Measurements from ENCODE around the gene PSD2.

PSD2 gene

DNA sequence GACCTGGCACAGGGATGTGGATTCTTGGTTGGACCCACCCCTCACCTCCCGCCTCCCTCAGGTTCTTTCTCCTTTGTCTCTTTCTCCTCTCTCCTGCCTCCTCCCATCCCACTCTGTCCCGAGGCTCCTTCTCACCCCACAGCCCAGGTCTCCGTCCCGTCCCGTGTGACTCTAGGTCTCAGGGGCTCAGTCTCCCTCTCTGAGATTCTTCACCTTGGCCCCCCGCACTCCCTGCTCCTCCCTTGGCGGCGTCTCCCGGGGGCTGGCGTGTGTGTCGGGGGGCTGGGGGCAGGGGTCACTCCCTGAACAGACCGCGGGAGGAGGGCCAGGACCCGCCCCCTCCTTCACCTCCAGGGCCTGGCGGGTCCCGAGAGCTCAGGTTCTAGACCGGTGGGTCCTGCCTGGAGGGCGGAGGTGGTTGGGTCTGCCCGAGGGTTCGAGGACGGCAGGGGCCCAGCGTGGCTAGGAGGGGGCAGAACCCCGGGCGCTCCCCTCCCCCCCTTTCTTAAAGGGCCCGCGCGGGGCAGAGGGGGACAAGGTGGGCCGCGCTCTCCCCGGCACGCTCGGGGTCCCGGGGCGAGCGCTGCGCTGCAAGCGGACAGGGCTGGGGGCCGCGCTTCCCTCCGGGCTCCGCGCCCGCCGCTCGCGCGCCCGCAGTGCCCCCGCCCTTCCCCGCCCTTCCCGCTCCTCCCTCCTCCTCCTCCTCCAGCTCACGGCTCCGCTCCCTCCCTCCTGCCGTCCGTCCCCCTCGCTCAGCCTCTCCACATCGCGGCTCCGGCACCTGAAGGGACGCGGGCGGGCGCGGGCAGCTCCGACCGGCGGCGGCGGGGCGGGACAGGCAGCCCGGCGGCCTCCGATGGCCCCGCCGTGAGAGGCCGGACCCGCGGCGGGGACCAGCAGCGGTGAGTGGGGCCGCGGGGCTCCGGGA, at the start of gene PSD2:
PSD2 (plus strand) TSS at position 735 of the 928 bp plus-strand sequence. CDS start 13,633 bp downstream, outside the sequence.
- DNase-seq = no peak

DNA sequence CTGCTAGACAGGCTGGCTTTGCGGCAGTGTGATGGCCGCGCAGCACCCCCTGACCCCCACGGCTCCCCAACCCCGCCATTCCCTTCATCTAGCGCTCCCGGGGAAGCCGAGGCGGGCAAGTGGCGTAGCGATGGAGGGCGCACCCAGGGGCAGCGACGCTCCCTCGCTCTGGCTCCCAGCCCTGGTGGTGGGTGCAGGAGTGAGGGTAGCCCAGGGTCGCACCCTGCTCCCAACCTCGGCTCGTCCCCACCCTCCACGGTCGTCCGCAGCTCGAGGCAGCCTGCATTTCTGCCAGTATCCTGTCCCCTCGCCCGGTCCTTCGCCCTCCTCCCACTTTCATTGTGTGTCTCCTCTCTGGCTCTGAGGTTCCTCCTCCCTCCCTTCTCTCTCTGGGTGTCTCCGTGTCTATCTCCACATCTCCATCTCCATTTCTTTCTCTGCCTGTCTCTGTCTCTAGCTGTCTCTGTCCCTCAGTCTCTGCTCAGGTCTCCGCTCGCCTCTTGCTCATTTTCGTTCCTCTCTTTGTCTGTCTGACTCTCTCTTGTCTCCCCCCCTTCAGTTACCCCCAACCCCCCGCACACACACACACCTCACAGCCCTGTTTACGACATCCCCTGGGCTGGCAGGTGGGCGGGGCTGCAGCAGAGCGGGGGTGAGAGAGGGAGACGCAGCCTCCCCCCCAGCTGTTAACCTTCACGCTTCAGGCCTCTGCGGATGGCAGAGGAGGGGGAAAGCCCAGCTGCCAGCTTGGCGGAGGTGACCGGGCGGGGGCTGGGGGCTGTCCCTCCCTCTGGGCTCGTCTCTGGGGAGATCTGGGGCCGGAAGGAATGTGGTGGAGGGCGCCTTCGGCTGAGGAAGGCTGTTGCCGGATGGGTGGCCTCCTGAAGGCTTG, 48.7 kb upstream of the PSD2 start:
- no peak for DNase-seq

DNA sequence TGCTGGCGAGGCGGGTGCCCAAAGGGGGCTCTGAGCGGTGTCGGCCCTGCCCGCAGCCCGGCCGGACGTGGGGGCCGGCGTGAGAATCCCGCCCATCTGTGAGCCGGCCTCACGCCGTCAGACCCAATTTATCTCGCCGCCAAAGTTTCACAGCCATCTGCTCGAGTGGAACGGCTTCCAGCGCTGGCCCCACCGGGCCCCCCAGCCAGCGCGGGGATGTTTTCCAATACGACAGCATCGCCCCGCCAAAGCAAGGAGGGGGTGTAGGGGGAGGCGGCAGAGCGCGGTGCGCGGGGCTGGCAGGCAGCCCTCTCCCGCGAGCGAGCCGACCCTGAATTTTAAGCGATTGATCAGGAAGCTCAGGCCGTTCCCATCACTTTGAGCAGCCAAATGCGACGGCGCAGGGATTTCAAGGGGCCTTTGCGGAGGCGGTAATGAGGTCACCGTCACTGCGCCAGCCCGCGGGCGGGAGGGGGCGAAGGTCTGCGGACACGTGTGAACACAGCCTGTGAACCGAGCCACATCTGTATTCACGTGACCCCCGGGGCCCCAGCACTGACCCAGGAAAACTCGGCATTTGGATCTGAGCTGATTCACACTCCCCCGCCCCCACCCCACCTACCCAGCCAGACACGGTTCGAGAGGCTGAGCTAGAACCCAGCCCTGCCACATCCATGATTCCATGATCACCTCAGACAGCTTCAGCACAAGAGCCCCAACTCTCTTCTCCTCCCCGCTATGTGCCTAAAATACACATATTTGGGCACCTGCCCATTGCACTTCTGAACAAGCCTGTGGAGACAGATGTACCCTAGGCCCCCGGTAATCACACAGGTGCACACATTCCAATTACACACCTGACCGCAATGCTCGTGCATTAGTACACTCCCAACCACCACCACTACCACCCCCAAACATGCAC, 47.8 kb upstream of the PSD2 start:
- DNase-seq = no peak

DNA sequence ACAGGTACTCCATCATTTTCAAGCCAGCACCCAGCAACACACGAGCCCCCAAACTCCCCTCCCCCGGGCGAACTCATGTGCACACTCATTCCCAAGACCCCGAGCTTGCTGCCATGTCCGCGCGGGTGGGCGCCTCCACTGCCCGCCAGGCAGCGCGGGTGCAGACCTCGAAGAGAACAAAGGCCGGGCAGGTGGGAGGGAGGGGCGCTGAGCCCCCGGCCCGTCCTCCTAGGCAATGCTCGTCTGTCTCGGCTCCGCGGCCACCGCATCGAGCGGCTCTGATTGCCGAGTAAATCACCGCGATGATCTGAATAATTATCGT, 47.1 kb upstream of the PSD2 start:
- no peak for DNase-seq

DNA sequence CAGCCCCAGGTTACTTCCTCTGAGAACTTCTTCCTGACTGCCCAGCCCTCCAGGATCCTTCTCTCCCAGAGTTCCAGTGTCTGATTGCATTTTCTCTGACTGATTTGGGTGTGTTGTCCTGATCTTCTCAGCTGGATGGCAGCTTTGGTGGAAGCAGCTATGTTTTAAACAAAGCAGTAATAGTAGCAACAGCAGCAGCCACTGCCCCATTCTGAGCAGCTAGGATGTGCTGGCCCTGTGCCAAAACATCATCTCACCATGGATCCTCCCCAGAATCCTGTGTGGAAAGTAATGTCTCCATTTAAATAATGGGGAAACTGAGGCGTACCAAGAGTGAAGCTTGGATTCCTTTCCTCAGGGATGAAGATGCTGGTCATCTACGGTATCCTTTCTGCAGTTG, 46.4 kb upstream of the PSD2 start:
- DNase-seq = no peak

DNA sequence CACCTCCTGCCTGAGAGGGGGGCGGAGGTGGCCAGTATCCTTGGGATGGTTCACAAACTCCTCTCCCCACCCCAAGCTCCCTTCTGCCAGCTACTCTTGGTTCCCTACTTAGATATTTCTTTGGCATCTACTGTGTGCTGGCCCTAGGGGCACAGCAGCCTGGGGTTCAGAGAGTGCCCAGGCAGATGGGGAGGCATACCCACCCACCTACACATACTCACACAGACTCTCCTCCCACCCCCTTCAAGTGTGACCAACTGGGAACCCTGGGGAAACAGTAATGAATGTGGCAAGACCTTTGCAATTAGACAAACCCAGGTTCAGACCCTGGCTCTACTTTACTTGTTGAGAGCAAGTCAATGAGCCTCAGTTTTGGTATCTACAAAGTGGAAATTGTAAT, 44.4 kb upstream of the PSD2 start:
- DNase-seq = no peak

DNA sequence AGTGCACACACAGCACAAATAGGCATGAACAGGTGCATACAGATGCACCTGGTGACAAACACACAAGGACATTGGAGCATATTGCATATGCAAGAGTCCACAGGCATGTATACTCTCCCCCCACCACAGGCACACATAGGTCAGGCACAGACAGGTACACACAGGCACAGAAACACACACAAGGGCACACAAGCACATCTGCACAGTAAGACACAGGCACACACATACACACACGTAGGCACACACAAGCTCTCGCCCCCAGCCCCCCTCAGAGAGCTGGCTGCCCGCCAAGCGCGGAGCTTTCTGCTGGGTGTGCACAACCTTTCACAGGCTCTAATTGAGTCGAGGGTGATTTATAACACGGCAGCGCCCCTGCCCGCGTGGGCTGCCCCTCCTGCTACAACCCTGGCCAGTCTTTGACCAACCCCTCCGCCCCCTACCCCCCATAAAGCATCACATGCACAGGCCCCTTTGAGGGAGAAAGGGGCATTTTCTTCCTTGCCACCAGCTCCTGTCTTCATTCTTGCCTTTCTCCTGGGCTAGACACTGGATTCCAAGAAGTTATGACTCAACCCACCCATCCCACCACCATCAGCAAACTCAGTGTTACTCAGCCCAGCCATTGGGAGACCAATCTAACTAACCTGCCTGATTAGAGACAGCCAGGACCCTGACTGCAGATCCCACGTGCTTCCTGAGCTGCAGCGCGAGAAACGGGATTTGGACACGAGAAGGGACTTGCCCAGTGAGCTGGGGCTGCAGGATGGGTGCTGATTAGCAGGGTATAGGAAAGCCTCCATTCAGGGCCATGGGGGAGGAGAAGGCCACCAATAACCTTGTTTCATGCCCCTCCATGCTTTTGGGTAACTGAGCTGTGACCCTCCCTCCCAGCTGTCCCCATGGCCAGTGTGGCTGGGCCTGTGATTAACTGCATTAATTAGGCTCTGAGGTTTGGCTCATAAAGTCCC, 42.8 kb upstream of the PSD2 start:
- DNase-seq = no peak

DNA sequence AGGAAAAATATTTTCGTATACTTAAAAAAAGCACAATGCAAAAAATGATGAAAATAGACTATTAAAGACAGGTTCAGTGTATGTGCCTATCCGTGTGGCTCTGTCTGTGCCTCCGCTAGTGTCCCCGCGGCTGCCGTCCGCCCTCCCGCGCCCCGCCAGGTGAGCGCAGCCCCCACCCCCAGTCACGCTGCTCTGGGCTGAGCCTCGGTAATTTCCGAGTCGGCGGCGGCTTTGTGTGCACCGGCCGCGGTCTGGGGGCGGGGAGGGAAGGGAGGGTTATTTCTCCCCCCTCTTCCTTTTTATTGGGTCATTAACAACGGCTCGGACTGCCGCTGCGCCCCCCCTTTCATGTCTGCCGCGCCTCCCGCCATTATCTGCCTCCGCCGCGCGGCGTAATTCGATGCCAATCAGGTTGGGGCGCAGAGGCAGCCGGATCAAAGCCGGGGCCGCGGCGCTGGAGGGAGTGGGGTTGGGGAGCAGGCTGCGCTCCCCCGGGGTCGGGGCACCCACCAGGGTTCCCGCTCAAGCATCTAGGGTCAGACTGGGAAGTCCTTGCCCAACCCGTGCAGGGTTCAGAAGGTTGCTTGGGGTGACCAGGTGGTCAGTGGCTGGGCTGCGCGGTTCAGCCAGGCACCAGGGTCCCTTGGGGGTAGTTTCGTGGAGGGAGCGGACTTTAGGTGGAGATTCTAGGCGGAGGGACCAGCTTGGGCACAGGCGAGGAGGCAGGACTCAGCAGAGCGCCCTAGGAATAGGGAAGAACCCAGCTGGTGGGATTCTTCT, 39.5 kb upstream of the PSD2 start:
- DNase-seq = no peak

DNA sequence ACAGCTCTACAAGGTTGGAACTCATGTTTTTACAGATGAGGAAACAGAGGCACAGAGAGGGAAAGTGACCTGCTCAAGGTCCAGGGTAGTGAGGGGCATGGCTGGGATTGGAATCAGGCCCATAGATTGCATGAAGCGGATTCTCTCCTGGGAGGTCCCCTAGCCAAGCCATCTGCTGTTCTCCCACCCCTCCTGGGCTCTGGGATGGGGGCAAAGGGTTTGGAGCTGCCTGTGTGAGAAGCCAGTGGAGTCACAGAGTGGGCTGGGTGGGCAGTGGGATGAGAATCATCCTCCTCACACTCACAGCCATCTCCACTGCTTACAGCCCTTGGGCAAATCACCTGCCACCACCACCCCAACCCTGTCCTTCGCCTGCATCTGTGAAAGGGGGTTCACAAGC, 38.6 kb upstream of the PSD2 start:
- no peak for DNase-seq

DNA sequence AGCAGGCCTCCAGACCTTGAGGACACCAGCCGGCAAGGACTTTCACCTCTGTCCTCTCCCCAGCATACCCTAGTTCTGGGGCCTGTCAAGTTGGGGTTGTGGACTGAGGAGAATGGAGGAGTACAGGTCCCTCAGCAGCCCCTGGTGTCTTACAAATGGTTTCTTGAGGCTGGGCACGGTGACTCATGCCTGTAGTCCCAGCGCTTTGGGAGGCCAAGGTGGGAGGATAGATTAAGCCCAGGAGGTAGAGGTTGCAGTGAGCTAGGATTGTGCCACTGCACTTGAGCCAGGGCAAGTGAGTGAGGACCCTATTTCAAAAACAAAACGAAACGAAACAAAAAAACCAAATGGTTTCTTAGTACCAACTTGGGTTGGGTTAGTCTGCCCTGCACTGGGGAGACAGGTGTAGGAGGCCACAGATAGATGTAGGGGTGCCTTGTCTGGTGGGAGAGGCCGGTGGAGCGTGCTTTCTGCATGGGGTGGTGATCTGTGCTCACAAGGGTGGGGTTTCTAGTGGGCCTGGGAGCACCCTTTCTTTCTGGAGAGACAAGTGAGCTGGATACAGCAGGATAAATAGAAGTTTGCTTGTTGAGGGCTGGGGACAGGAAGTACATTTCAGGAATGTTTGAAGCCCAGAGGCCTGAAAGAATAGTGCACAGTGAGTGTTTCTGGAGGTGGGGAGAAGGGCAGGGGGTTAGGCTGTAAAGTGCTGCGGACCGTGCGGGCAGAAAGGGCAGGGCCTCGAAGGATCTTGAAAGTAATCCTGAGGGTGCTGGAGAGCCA, 37.7 kb upstream of the PSD2 start:
- DNase-seq = no peak

DNA sequence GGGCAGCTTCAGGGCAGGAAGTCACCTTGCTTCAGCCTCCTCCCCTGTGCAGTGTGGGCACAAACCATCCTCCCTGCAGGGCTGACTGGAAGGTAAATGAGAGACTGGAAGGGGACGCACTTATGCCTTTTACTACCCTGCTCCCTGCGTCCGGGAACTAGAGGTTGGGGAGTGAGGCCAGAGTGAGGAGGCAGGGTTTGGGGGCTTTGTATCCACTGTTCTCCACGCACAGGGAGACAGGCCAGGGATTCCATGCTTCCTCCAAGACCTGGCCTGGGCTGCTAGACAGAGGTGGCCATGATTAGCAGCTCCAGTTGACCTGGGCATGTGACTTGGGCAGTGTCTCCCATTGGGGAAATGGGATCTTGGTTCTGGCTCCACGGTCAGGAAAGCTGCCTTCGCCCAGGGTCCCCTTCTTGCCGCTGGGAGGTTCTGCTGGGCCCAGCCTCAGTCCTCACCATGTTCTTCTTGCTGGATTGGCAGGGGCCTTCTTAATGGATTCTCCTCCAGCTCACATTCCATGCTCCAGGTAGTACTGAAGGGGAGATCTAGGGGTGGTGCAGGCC, 37.0 kb upstream of the PSD2 start:
- no peak for DNase-seq

DNA sequence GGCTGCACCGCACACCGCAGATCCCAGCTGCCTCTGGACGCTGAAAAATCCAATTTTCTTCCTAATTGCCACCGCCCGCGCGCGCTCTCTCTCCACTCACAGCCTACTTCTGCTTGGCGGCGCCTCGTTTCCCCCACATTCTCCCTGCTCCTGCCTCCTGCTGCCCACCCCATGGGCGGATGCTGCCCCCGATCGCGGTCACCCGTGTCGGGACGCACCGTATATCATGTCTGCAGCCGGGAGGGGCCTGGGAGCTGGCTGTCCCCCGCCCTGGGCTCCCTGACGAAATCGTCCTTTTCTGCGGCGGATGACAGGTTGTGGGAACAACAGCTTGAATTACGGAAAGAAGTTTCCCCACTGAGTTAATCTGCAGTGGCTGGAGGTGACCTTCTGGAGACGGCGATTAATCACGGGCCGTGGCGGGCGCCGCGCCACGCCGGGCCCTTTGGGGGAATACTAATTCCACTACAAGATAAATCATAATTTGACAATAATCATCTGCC, 36.3 kb upstream of the PSD2 start:
- no peak for DNase-seq

DNA sequence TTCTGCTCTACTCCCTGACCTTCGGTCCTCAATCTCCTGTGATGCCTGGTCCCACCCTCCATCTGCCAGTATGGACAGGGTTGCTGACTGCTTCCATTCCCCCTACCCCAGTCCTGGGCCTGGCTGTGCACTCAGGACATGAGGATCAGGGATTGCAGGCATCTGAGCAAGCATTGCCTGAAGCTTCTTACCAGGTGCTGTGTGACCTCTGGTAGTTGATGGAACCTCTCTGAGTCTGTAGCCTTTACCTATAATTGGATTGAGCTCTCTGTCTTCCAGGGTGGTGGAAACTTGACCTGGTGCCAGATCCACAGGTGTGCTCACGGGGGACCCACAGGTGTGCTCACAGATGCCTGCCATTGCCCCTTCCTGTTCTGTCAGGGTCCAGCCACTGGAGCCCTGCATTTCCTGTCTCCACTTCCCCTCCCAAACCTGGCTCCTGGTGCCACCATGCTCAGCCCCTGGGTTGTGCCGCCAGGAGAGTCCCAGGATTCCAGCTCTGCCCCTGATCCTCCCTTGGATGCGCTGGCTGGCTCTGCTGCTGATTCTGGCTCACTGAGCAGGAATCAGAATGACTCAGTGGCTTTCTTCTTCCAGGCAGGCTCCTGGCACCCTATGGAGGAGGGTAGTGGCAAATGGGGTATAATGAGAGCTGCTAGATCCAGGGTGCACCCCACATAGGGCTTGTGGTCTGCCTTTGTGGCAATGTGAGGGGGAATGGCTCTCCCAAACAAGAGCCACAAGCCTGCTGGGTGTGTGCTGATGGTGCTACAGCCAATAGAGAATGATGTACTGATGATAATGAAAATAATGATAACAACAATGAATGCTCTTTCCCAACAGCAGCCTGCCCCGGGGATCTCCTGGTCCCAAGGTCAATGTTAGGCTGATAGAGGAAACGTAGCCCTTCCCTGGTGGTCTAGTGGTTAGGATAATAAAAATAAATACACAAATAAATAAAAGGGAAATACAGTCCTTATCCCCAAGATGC, 35.2 kb upstream of the PSD2 start:
- no peak for DNase-seq

DNA sequence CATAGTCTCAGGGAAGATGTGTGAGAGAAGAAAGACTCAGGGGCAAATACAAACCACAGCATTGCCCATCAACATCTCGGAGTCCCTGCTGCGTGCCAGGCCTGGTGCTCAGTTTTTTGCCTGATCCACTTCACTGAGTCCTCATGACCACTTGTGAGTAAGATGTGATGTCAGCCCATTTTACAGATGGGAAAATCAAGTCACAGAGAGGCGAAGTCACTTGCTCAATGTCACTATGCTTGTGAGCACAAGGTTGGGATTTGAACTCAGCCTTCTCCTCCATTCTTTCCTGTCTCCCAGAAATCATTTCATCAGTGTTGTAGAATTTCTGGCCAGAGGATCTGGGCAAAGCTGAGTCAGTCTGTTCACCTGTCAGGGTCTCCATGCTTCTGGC, 34.6 kb upstream of the PSD2 start:
- DNase-seq = no peak

DNA sequence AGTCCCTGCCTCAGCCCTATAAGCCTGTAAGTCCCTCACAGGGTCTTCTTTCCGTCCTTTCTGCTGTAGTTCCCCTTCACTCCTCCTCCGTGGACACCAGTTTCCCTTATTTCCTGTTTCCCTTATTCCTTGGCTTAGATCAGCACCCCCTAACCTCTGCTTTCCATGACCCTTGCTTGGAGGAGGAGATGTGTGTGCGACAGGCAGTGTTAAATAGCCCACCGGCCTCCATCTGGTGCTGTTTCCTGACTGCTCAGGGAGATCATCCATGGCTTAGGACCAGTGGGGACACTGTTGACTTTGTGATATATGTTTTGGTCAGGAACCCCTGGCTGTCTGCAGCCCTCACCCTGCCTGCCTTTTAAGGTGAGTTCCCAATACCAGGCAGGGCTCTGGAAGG, 34.1 kb upstream of the PSD2 start:
- DNase-seq = no peak

DNA sequence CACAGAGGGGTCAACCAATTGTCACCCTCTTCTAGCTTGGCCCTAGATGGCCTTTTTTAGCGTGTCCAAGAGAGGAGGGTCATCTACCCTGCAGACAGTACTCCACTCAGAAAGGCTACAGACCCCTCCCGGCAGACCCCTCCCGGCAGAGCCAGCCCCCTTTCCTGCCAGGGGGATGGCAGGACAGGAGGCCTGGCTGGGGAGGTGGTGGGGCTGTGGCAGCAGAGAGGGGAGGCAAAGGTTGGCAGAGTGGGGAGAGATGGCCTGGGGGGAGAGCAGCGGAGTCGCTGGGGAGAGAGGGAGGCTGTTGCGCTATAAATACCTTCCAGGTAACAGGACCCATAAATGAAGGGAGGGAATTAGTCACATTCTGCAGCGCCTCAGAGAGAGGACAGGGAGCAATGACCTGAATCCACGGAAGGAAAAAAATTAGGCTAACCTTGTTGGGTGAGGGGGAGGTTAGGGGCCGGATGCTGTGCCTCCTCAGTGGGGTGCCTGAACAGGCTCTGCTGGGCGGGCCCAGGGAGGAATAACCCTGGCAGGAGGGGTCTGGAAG, 32.9 kb upstream of the PSD2 start:
- DNase-seq = no peak

DNA sequence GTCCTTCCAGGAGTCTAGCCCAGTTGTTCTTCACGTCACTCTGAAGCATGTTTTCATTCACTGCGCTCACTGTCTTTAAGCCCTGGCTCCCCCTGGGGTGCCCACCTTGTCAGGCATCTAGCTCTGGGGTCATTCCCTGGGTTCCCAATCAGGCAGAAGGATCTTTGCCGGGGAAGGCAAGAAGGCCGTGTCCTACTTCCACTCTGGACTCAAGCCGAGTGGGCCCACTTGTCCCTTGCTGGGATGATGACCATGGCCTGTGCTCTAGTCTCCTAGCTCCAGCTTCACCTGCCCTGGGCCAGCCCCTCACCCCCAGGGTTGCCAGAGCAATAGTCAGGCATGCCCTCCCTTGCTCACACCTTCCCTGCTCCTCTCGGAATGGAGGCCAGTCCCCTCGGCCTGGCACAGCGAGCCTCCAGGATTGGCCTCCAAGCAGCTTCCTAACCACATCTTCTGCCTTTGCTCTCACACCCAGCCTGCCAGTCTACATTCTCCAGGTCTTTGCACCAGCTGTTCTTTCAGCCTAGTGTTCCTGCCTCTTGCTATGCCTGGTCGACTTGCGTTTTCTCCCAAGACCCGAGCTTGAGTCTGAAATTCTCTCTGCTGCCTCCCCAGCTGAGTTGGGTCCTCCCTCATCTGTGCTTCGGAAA, 32.2 kb upstream of the PSD2 start:
- no peak for DNase-seq

Measured in NCI-H1092 (cell line).